A673 (cell line): ENCODE data around the gene RBFOX2.

Source experiments
- CTCF ChIP-seq: fragments of 300-800, 200-600 bp; sonication (generic); conservative IDR thresholded peaks from 2 replicates; pipeline ENCODE4 v1.5.1; 2017; ENCODE audit warnings: low read depth, mild to moderate bottlenecking, antibody characterized with exemption, low read length, moderate library complexity, mixed read lengths
- EZH2 ChIP-seq: fragments of 200-600 bp; sonication (generic); IDR thresholded peaks from 2 replicates; pipeline ENCODE4 v1.6.1; 2017; ENCODE audit warnings: borderline replicate concordance, low read depth, mild to moderate bottlenecking, mixed read lengths, antibody characterized with exemption, low read length; ENCODE audit not compliant: poor library complexity, severe bottlenecking

GRCh38 chr22:35756722-35757121 lies 271.9 kb downstream of the RBFOX2 start:
- no peak for TF ChIP-seq CTCF
- TF ChIP-seq EZH2 = no peak
